Measurements from ENCODE around the gene DEPDC4. TPM values are rescaled to one million over a fixed set of nuclear protein-coding genes. Genes with fewer than 3 reads are reported as not detected.

The DEPDC4 gene
- polyA plus RNA-seq, 4 donors = 1.9 to 7.7 (median 6.9) TPM

DNA sequence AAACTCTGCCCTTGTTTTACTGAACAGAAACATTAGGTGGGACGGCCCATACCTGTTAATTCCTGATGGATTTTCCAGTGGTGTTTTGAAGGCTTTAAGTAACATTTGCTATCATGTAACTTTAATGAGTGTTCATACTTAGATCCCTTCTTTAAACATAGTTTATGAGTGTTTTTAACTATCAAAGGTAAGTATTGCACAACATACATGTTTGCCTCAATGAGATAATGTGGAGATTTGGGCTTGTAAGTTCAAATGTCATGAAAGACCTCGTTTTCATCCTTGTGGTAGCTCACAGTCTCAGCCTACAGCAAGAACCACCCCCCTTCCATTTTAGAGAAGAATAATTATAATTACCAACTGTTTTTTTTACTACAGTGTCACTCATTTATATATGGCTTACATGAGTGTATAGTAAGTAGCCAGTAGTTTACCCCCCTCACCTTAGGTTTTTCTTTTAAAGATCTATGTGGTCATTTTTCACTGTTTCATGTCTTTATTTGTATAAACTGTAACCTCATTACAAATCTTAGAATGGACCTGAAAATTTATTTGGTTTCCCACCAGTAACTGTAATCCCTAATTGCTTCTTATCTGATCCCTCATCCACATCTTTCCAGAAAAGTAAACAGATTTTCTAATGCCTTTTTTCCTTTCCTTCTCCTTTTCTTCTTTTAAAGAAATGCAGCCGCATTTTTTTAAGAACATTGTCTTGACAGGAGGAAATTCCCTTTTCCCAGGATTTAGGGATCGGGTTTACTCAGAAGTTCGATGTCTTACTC, 47.4 kb downstream of the DEPDC4 start:
- no peak for DNase-seq (ENCODE audit: low read depth in 4 of 4, low spot score in 3 of 4)

DNA sequence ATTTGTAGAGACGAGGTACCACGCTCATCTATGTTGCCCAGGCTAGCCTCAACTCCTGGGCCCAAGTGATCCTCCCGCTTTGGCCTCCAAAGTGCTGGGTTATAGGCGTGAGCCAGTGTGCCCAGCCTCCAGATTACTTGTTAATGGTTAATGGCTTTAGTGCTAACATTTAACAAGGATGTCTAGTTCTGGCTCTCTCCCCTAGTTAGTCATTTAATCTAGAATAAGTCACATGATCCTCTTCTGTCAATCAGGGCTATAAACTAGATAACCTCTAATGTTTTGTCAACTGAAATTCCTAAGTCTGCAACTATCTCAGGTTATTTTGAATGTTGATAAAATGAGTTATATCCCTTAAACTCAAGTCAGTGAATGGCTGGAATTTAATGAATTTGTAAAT, 50.5 kb downstream of the DEPDC4 start:
- DNase-seq (ENCODE audit: low read depth in 4 of 4, low spot score in 3 of 4) = no peak

DNA sequence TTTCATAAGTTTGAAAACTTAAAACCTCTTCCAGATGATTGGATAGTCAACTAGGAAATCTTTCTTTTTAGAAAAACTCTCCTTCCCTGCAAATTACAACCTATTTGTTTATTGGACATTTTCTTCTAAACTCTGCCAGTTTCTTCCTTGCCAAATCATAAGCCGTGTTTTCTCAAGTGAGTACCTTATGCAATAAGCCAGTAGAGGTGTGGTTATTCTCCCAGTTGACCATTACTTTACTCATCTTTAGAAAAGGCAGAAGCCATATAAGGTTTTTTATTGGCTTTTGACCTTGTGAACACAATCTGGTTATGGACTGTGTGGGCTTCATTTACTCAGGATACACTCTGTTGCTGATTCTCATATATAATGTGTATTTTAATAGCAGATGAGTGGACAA, 51.7 kb downstream of the DEPDC4 start:
- no peak for DNase-seq (ENCODE audit: low read depth in 4 of 4, low spot score in 3 of 4)

DNA sequence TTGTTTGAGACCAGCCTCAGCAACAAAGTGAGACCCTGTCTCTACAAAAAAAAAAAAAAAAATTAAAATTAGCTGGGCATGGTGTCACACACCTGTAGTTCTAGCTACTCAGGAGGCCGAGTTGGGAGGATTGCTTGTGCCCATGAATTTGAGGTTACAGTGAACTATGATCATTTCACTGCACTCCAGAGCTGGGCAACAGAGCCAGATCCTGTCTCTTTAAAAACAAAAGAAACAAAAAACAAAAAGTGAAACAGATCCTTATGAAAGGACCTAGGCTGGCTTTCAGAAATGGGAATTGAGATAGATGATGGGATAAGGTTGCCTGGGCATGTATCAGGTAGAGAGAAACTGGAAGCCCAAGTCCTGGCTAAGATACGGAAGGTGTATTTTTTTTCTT, 52.4 kb downstream of the DEPDC4 start:
- DNase-seq (ENCODE audit: low read depth in 4 of 4, low spot score in 3 of 4) = no peak

DNA sequence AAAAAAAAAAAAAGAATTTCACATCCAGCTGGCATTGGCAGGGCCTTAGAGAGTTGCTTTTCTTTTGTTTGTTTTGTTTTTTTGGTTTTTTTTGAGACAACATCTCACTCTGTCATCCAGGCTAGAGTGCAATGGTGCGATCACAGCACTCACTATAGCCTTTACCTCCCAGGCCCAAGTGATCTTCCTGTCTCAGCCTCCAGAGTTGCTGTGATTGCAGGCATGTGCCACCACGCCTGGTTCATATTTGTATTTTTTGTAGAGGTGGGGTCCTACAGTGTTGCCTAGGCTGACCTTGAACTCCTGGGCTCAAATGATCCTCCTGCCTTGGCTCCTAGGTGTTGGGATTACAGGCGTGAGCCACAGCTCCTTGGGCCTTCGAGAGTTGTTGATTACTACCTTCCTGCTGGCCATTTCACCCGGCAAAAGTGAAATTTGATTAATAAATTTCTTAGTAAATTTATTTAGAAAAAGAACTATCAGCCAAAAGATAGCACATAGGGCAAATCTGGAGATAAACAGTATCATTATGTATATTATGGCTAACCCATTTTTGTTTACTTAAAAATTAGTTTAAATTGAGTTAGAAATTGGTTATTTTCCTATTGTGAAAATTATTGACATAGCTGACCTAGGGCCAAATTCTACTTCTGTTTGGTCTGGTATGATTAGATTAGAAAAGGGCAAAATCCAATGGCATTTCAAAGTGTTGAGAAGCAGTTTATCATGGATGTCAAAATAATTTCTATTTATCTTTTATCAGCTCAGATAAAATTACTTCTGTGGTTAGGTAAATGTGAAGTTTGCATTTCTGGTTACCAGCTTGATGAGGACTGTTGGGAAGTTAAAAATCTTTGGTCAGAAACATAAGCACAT, 53.6 kb downstream of the DEPDC4 start:
- no peak for DNase-seq (ENCODE audit: low read depth in 4 of 4, low spot score in 3 of 4)

DNA sequence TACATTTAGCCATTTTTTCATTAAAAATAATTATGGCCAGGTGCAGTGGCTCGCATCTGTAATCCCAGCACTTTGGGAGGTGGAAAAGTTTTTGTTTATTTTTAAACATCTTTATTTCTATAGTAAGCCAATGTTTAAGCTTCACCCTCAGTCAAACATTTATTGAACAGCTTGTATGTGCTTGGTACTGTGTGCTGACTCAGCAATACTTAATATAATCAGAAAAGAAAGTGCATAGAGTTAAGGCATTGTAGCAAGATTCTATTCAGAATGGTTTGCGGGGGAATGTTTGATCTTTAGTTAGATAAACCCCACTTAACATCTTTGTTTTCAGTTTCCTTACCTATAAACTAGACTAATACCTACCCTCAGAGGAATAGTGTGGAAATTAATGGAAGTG, 55.2 kb downstream of the DEPDC4 start:
- no peak for DNase-seq (ENCODE audit: low read depth in 4 of 4, low spot score in 3 of 4)

DNA sequence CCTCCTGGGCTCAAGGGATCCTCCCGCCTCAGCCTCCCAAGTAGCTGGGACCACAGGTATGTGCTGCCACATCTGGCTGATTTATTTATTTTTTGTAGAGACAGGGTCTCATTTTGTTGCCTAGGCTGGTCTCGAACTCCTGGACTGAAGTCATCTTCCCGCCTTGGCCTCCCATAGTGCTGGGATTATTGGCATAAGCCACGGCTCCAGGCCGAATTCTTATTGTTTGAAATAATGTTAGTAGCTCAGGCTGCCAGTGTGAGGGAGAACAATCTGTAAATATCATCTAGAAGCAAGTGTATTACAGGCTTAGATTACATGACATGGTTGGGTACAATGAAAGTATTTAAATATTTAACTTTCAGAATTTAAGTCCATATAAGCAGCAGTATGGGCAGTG, 58.0 kb downstream of the DEPDC4 start:
- no peak for DNase-seq (ENCODE audit: low read depth in 4 of 4, low spot score in 3 of 4)

DNA sequence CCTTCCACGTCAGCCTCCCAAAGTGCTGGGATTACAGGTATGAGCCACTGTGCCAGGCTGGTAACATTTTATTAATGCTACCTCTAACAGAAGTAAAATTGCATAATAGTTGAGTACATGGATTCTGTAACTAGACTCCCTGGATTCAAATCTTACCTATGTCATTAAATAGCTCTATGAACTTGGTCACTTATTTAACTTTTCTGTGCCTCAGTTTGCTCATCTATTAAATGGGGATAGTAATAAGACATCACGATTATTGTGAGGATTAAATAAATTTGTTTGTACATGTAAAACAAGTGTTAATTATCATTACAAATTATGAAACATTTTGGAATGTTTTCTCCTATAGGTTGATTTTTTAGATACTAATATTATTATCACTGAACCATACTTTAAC, 59.6 kb downstream of the DEPDC4 start:
- DNase-seq (ENCODE audit: low read depth in 4 of 4, low spot score in 3 of 4) = no peak

DNA sequence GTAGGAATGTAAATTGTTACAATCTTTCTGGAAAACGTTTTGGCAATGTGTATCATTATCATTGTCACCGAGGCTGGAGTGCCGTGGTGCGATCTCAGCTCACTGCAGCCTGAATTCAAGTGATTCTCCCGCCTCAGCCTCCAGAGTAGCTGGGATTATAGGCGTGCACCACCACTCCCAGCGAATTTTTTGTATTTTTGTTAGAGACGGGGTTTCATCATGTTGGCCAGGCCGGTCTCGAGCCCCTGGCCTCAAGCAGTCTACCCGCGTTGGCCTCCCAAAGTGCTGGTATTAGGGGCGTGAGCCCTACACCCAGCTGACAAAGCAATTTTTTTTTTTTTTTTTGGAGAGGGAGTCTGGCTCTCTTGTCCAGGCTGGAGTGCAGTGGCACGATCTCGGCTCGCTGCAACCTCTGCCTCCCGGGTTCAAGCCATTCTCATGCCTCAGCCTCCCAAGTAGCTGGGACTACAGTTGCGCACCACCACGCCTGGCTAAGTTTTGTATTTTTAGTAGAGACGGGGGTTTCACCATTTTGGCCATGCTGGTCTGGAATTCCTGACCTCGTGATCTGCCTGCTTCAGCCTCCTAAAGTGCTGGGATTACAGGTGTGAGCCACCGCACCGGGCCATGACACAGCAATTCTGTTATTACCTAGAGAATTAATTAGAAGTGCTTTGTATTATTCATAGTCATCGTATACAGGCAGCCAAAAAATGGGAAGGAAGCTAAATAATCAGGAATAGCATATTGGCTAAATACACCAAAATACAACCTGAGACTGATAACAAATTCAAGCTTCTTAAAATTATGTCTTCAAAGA, 65.1 kb downstream of the DEPDC4 start:
- DNase-seq (ENCODE audit: low read depth in 4 of 4, low spot score in 3 of 4) = no peak

DNA sequence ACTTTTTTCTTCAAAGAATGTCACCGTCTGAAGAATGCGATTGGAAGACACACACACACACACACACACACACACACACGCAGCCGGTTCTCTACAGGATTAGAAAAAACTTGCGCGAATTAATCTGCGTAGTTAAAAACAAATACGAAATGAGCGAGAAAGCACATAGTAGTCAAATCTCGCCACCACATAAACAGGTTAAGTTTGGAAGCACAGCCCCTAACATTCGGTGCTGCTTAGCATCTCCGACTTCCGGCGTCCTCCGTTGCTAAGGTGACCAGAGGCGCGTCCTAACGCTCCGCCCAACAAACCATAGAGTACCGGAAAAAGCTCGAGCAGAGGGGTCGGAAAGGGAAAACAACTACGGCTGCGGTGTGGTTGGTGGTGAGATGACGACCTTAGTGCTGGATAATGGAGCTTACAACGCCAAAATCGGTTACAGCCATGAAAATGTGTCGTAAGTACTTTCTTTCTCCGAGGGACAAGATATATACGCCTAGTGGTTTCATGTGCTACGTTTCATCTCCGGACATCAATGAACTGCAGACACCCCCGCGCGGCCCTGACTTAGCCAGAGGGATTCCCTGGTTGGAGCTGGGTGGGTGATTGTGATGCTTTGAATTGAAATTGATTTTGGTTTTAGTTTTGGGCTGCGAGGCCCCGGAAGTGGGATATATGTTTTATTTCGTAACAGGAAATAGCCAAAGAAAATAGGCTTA, 66.3 kb downstream of the DEPDC4 start, which contains the start of gene ACTR6:
ACTR6 (plus strand) TSS at position 353 of the 719 bp plus-strand sequence; CDS start at position 390, 37 bp downstream.
- DNase-seq (ENCODE audit: low read depth in 4 of 4, low spot score in 3 of 4) = peak; percentile 93 to 96 (median 94)

DNA sequence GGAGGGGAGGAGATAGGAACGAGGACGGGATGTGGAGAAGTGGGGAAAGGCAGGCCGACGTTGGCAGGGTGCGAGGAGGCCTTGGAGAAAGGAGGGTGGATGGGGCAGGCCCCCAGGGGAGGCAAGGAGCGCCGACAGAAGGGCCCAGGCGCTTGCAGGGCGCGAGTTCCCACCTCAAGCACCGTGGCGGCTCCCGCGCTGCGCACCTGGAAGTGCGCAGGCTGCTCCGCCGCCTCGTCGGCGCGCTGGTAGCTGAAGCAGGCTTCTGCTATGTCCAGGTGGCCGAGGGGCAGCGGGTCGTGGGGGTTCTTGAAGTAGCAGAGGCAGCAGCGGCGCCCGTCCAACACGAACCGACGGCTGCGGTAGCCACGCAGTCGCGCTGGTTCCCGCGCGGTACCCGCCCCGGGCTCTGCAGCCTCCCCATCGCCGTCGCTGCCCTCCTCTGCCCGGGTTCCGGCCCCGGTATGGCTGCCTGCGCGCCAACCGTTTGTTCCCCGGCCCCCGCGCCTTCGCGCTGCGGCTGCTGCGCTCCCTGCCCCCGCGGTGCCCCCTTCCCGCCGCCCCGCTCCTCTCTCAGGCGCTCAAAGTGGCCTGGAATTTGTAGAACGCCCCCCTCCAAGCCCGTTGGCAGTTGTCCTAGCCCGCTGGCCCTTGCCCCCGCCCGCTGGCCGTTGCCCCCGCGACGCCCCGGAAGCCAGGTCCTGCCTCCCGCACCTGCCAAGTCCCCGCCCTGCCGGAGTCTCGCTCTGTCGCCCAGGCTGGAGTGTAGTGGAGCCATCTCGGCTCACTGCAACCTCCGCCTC, 67.3 kb downstream of the DEPDC4 start:
- peak in 3 of 4 donors; percentile 19 to 39 (median 36) for DNase-seq (ENCODE audit: low read depth in 4 of 4, low spot score in 3 of 4)

DNA sequence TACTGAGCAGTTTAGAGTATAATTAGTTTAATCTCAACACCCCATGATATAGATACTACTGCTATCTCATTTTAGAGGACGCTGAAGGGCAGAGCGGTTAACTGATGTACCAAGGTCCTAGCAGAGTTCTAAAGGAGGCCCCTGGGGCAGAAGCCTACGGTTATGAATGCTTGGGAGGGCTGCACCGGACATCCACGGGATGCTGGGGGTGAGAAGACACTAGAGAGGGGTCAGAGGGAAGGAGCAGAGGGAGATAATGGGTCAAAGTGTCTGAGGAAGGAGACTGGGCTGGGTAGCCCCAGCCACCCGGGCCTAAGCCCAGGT, 67.9 kb downstream of the DEPDC4 start:
- no peak for DNase-seq (ENCODE audit: low read depth in 4 of 4, low spot score in 3 of 4)

DNA sequence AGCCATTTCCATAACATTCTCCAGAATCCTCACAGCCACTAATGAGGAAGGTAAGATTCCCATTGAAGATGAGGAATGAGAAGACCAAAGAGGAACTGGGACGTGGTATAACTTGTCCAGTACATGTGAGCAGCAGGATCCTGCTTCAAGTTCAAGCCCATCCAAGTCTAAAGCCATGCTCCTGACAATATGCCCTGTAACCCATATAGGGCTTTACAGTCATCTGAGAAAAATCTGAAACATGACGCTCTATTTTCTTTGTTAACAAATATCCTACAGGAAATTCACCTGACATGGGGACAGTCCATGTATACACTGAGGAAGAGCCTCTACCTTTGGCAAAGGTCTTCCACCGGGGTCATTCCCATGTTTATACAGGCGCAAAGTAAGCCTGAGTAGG, 69.4 kb downstream of the DEPDC4 start:
- no peak for DNase-seq (ENCODE audit: low read depth in 4 of 4, low spot score in 3 of 4)

DNA sequence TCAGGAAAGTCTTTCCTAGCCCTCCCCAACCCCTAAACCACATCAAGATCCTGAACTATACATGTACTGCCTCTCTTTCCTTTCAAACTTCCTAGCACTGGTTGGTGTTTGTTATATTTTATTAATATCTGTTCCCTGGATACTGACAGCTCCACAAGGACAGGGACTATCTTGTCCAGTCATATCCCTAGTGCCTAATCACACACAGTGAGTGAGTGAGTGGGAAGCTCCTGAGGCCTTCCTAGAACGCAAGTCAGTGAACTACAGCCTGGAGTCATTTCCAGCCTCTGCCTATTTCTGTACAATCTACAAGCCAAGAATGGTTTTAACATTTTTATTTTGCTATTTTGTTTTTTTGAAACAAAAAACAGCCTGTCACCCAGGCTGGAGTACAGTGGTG, 73.8 kb downstream of the DEPDC4 start:
- DNase-seq (ENCODE audit: low read depth in 4 of 4, low spot score in 3 of 4) = no peak

Other genes with a start within 250 kb of the DEPDC4 start
- gene BLTP3B, start 124.2 kb downstream of the DEPDC4 start, polyA plus RNA-seq (ENCODE audit: insufficient read length in 4 of 4) = 10 to 100 TPM; 19.4 to 25.8 (median 22.8) TPM
- gene ACTR6, start 66.3 kb downstream of the DEPDC4 start, polyA plus RNA-seq (ENCODE audit: insufficient read length in 4 of 4) = 10 to 100 TPM; 27.8 to 41.1 (median 37.0) TPM
- 10 to 100 TPM; 35.9 to 60.6 (median 58.2) TPM for gene SCYL2, start 98 bp upstream of the DEPDC4 start, polyA plus RNA-seq (ENCODE audit: insufficient read length in 4 of 4)
- gene SLC17A8, start 90.0 kb upstream of the DEPDC4 start, polyA plus RNA-seq (ENCODE audit: insufficient read length in 4 of 4) = under 1 TPM; 0.19 to 0.60 (median 0.37) TPM
- gene NR1H4, start 206.8 kb upstream of the DEPDC4 start, polyA plus RNA-seq (ENCODE audit: insufficient read length in 4 of 4) = 10 to 100 TPM in 3 of 4 donors, under 1 TPM in 1; 0.82 to 16.5 (median 12.7) TPM

Data from left renal pelvis (tissue), 4 donors.